GM12878 (cell line): ENCODE data around the gene CFAP65.
A peak's percentile ranks its signal among the peaks of the same experiment; 100 is the strongest.

Experiments used
- CTCF ChIP-seq, 3 experiments: IDR thresholded peaks in 2 of 3; conservative IDR thresholded peaks in 1 of 3; 2 replicates each; pipeline ENCODE4 v1.5.1; 2011; ENCODE audit warnings: low read depth in 3 of 3, low read length in 3 of 3, mild to moderate bottlenecking in 3 of 3, control low read depth in 2 of 3, moderate library complexity in 2 of 3, inconsistent platforms in 1 of 3, mixed read lengths in 1 of 3; ENCODE audit not compliant: control insufficient read depth in 2 of 3, insufficient read depth in 1 of 3; ENCODE audit errors: extremely low read depth in 1 of 3
- MEF2B ChIP-seq: fragments of 450-650 bp; IDR thresholded peaks from 2 replicates; pipeline ENCODE4 v1.6.1; 2018; ENCODE audit warnings: mild to moderate bottlenecking, moderate library complexity; ENCODE audit not compliant: partially characterized antibody, poor library complexity, severe bottlenecking
- MYC ChIP-seq: IDR thresholded peaks from 2 replicates; pipeline ENCODE4 v1.6.1; 2011; ENCODE audit warnings: mild to moderate bottlenecking, low read length, moderate library complexity, inconsistent platforms; ENCODE audit not compliant: insufficient read depth, insufficient replicate concordance, insufficient read length, severe bottlenecking
- POLR2A ChIP-seq: IDR thresholded peaks from 2 replicates; pipeline ENCODE4 v1.6.1; 2011; ENCODE audit warnings: low read depth, mild to moderate bottlenecking, low read length
- POLR2AphosphoS5 ChIP-seq: IDR thresholded peaks from 2 replicates; pipeline ENCODE4 v1.6.1; 2011; ENCODE audit warnings: mild to moderate bottlenecking, low read length, inconsistent platforms
- SREBF1 ChIP-seq: IDR thresholded peaks from 2 replicates; pipeline ENCODE4 v1.6.1; 2012; ENCODE audit warnings: mild to moderate bottlenecking, low read length
- ZNF592 ChIP-seq: fragments of 450-650 bp; IDR thresholded peaks from 2 replicates; pipeline ENCODE4 v1.6.1; 2017; ENCODE audit warnings: mild to moderate bottlenecking, moderate library complexity
- ZZZ3 ChIP-seq: IDR thresholded peaks from 2 replicates; pipeline ENCODE4 v1.6.1; 2011; ENCODE audit warnings: low read depth; ENCODE audit not compliant: control insufficient read depth, insufficient read length

- TF ChIP-seq ZNF592 (no peak), SREBF1 (no peak), ZZZ3 (no peak), CTCF (IDR thresholded peaks at IDR 0.05 in 2 of 3, conservative IDR thresholded peaks at IDR 0.05 in 1 of 3; ENCODE audit: control insufficient read depth in 2 of 3, extremely low read depth in 1 of 3, insufficient read depth in 1 of 3, low read depth in 3 of 3, low read length in 3 of 3) (peak; percentile 59 to 69 (median 61)), MEF2B (no peak), POLR2AphosphoS5 (no peak), POLR2A (no peak), MYC (no peak)
These were observed 31.1 kb downstream of the CFAP65 start for GRCh38 chr2:219010162-219010756.
